Activated CD8-positive, alpha-beta memory T cell treated with anti-CD3 and anti-CD28 coated beads, Interleukin-2, amount 50 U/mL, for 24 hours (primary cell): ENCODE results near the gene SF3B4.
"Not testable (repeated sequence)": the region's sequence is repeated elsewhere in the genome, so short reads cannot be mapped to it uniquely, and the experiment has no call there.

Experiments used
- DNase-seq: peaks from one replicate; pipeline ENCODE4 v3.0.0-alpha.2; 2020; ENCODE audit errors: extremely low read depth

SF3B4 gene

DNA sequence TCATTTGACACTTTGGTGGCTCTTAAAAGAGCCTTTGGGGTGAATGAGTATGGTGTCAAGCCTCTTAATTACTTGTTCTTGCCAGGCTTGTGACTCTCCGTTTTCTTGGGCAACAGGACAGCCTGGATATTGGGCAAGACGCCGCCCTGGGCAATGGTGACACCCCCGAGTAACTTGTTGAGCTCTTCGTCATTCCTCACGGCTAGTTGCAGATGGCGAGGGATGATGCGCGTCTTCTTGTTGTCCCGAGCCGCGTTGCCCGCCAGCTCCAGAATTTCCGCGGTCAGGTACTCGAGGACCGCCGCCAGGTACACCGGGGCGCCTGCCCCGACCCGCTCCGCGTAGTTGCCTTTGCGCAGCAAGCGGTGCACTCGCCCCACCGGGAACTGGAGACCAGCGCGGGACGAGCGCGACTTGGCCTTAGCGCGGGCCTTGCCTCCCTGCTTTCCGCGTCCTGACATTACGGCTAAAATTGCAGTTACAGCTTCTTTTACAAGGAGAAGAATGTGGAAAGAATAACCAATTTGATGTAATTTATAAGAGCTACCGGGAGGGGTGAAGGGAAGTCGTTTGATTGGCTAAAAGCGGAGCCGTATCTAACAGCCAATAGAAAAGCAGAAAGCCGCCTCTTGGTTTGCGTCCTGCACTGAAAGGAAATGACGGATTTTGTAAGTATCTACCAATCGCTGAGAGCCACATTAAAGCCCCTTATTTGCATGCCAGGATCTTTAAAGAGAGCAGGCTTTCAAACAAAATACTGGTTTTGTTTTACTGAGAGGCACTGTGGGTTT, 40.0 kb downstream of the SF3B4 start:
- DNase-seq, result peak; percentile 42

DNA sequence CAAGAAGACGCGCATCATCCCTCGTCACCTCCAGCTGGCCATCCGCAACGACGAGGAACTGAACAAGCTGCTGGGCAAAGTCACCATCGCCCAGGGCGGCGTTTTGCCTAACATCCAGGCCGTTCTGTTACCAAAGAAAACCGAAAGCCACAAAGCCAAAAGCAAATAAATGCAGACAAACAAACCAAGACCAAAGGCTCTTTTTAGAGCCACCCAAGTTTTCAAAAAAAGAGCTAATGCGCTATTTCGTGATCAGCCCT, 40.5 kb downstream of the SF3B4 start:
- not testable (repeated sequence) for DNase-seq

DNA sequence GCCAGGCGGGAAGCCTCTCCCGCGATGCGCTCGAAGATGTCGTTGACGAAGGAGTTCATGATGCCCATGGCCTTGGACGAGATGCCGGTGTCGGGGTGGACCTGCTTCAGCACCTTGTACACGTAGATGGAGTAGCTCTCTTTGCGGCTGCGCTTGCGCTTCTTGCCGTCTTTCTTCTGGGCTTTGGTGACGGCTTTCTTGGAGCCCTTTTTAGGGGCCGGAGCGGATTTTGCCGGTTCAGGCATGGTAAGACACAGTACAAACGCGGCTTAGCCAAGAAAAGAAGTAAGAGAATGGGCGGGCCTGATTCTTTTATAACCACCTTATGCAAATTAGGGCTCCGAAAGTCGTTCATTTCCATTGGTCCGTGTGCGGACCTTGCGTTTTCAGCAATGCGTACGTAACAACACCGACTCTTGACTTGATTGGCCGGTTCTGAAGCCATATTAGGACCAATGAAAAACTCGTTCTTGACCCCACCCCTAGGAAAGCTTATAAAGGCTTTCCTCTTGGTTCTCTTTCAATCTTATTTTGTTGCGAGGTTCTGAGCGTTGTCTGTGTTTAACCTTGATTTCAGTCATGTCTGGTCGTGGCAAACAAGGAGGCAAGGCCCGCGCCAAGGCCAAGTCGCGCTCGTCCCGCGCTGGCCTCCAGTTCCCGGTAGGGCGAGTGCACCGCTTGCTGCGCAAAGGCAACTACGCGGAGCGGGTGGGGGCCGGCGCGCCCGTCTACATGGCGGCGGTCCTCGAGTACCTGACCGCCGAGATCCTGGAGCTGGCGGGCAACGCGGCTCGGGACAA, 41.0 kb downstream of the SF3B4 start:
- peak; percentile 68 for DNase-seq

DNA sequence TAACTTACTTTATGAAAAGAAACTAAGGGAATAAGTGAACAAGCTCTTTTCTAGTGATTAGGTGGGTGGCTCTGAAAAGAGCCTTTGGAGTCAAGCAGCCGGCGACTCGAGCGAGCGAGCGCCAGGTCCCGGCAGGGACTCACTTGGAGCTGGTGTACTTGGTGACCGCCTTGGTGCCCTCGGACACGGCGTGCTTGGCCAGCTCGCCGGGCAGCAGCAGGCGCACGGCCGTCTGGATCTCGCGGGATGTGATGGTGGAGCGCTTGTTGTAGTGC, 41.5 kb downstream of the SF3B4 start:
- not testable (repeated sequence) for DNase-seq

DNA sequence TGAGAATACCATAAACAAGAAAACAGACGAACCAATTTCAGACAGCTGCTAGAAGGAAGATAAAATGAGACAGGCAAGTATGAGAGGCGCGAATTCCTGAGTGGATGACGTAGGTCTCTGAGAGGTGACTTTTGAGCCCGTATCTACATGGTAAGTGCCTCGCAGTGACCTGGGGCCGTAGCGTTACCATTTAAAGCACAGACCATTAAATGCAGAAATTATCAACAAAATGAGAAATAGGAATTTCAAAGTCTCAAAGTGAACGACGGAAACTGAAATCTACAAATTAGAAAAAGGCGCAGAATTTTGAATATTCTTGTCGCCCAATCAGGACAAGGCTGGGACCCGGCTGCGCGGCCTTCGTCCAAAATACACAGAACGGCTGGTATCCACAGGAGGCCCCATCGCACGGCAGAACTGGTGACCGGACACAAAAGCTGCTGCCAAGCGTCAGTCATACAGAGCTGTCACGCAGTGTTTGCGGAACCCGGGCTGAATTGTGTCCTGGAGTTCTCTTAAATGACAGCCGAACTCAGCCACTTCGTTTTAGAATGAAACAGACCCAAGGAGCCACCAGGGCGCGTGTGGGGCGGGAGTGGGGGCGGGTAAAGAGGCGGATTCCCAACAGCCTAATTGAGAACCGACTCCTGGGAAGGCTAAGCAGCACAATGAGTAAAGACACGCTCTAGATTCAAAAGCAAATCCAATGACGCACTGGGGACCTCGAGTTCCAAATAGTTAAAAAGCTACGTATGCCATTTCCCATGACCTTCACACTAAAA, 42.1 kb downstream of the SF3B4 start:
- DNase-seq, result peak; percentile 26

DNA sequence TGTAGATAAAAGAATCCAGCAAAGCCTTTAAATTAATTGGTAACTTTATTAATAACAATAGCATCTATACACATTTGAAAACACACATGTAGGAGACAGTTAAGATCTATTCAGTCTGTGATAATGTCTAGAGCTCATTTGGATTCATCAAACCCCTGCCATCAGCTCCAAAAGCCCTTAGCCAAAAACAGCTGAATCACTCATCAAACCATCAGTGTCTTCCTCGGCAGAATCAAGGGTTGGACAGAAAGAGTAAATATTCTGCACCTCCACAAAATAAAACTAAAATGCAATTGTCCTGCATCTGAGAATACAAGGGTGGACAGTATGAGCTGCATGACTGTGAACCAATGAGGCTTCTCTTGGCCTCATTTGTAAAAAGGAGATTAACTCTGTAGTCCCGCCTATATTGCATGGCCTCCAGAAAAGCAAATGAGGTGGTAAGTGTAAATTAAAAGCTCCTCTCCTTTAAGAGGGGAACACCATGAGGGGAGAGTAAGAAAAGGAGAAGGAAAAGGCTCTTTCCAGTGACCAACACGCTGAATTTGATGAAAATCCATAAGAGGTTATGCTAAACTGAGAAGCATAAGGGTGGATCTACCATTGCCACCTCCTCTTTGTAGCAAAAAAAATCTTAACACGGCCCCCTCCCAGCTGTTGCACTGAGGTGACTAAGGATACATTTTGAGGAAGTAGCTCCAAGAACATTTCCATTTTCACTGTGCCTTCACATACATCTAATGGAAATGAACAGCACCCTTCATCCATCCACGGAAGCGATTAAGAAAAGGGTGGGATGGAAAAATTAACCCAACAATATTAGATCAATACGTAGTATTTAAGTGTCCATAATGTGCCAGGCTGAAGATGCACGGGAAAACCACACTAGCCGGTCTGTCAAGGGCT, 42.9 kb downstream of the SF3B4 start:
- DNase-seq, result no peak

DNA sequence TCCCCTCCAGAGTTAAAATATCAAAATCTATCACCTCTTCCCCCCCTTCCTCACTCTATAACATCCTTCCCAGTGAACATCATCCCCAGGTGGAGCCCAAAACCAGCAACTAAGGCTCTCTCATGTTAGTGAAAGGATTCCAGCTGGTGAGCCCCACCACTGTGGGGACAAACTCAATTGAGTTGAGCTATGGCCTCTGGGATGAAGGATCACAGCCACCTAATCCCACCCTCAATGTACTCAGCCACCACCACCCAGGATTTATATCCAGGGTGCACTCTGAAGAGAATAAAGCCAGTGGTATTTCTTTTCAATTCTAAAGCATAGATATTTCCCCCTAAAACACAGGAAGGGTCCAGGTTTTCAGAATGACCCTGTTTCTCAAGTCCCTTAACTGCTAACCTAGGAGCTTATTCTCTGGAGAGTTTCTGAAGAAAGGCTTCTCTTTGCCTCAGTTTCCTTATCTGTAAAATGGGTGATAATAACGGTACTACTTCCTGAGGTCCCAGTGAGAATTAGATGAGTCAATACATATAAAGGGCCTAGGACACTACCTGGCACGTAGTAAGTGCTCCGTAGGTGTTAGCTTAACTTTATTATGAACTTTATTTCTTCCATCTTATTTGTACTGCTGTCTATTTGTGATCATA, 43.9 kb downstream of the SF3B4 start:
- DNase-seq, result no peak

DNA sequence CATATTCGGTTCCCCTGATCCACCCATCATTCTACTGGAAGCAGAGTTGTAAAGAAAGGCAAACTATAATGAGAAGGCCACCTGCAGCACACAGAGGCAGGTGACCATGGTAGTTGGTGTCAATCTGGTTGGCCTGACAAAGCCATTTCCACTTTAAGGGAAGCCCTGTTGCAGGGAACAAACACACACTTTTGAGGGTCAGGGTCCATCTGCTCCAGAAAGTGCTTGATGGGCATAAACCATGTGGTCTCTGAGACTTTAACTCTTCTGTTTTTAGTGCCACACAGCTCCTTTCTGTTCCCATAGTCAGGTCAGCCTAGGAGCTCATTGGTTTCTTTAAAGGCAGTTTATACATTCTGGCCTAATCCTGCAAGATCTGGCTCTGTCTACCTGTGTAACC, 45.7 kb downstream of the SF3B4 start:
- DNase-seq, result no peak

DNA sequence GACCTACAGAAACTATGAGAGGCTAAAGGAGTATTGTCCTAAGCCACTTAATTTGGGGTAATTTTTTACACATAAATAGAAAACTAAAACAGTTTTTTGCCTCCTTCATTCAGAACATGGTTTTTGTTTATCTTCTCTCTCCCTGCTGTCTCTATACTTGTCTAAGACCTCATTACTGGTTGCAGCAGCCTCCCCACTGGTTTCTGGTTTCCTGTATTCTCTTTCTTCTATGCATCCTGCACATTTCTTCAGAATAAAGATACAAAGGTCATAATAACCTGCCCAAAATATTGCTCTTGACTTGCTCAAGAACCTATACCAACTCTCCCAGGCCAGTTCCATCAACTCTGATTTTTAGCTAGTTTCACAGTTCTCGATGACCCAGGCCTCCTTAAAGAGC, 48.0 kb downstream of the SF3B4 start:
- no peak for DNase-seq

DNA sequence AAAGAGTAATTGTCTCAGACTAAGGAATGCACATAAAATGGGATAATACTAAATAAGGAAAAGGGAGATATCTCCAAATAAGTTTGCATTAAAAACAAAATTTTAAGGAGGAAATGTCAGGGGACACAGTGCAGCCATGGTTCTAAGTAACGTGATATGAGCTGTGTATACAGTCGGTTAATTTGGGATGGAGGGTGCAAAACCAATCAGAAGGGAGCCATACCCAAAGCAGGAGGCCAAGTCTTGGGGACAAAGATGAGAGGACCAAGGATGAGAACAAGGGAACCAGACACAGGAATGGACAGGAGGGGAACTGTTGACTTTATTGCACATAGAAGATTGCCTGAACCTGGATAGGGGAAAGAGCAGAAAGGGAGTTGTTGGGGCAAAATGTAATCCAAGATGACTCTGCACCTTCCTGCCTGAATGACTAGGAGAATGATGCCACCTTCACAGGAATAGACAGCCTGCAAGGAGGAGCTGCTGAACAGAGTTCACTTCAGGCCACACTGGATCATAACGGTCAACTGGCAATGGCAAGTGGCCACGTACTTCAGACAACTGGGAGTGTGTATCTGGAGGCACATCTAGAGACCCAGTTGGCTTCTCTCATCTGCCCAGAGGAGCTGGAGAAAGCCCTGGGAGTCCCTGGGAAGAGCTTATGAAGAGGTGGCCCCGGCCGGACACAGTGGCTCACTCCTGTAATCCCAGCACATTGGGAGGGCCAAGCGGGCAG, 50.2 kb downstream of the SF3B4 start:
- no peak for DNase-seq
